ENCODE data around the gene COMT.

GRCh38 chr22:20016734-20017621 lies 75.4 kb downstream of the COMT start, which contains the start of gene ARVCF:
- TF ChIP-seq CTCF (IDR thresholded peaks at IDR 0.05) (peak in 3 of 4 experiments; percentile 29 to 55 (median 38)), POLR2A (IDR thresholded peaks at IDR 0.05) (no peak), POLR2AphosphoS5 (IDR thresholded peaks at IDR 0.05) (no peak)
